WTC11 (cell line): ENCODE measurements around the gene KISS1R. TPM values are rescaled to one million over a fixed set of nuclear protein-coding genes. Genes with fewer than 3 reads are reported as not detected.

Source experiments
- ATAC-seq: fragments of 200-7000 bp; cut with Tn5 transposase; 2 replicates; pipeline ENCODE4 v1.10.0; 2021; ENCODE audit warnings: mild to moderate bottlenecking, moderate library complexity
- CTCF ChIA-PET: fragments of 300-600 bp; sonication (Branson Sonifier 250); formaldehyde crosslinking; loops from one replicate; lab custom pipeline; 2021; ENCODE audit warnings: antibody characterized with exemption; lab: Charles Lee
- POLR2A ChIA-PET: fragments of 350-600 bp; sonication (Branson Sonifier 250); formaldehyde crosslinking; loops from one replicate; lab custom pipeline; 2021; ENCODE audit warnings: antibody characterized with exemption; lab: Charles Lee
- DNase-seq: peaks from one replicate; pipeline ENCODE4 v3.0.0; 2021; ENCODE audit warnings: low spot score
- H3K27ac Mint-ChIP-seq: 2 replicates; pipeline ENCODE4 v1.8.0; 2021; ENCODE audit warnings: mixed read lengths
- H3K27me3 Mint-ChIP-seq: 2 replicates; pipeline ENCODE4 v1.8.0; 2021; ENCODE audit warnings: low read depth, mild to moderate bottlenecking, moderate library complexity, mixed read lengths
- H3K36me3 Mint-ChIP-seq: 2 replicates; pipeline ENCODE4 v1.8.0; 2021; ENCODE audit warnings: mixed read lengths
- H3K4me1 Mint-ChIP-seq: 2 replicates; pipeline ENCODE4 v1.8.0; 2022; ENCODE audit warnings: mixed read lengths
- H3K4me3 Mint-ChIP-seq: 2 replicates; pipeline ENCODE4 v1.8.0; 2021; ENCODE audit warnings: mild to moderate bottlenecking, moderate library complexity, mixed read lengths
- H3K9me3 Mint-ChIP-seq: 2 replicates; pipeline ENCODE4 v1.8.0; 2021; ENCODE audit warnings: mixed read lengths
- AR ChIP-seq: fragments of 250-450 bp; sonication (Bioruptor Pico); IDR thresholded peaks from 2 replicates; pipeline ENCODE4 v1.9.0; 2021; ENCODE audit warnings: mild to moderate bottlenecking
- ATF2 ChIP-seq: sonication (generic); formaldehyde crosslinking; IDR thresholded peaks from 2 replicates; pipeline ENCODE4 v1.8.1; 2022; ENCODE audit warnings: low read depth, missing genetic modification reagents, borderline replicate concordance
- CDX4 ChIP-seq: fragments of 250-450 bp; sonication (Bioruptor Pico); IDR thresholded peaks from 2 replicates; pipeline ENCODE4 v1.9.0; 2021; ENCODE audit warnings: moderate library complexity, mild to moderate bottlenecking, inconsistent platforms, borderline replicate concordance
- EMX1 ChIP-seq: fragments of 250-450 bp; sonication (Bioruptor Pico); IDR thresholded peaks from 2 replicates; pipeline ENCODE4 v1.8.0; 2021; ENCODE audit warnings: mild to moderate bottlenecking
- ESRRA ChIP-seq: sonication (generic); formaldehyde crosslinking; IDR thresholded peaks from 2 replicates; pipeline ENCODE4 v1.8.1; 2022; ENCODE audit warnings: mild to moderate bottlenecking, missing genetic modification reagents, borderline replicate concordance
- ETV6 ChIP-seq: sonication (generic); formaldehyde crosslinking; IDR thresholded peaks from 2 replicates; pipeline ENCODE4 v1.8.1; 2022; ENCODE audit warnings: mild to moderate bottlenecking, missing genetic modification reagents
- GABPB1 ChIP-seq: sonication (generic); formaldehyde crosslinking; IDR thresholded peaks from 2 replicates; pipeline ENCODE4 v1.8.1; 2023; ENCODE audit warnings: mild to moderate bottlenecking, missing genetic modification reagents
- HMGA2 ChIP-seq: fragments of 250-450 bp; sonication (Bioruptor Pico); IDR thresholded peaks from 2 replicates; pipeline ENCODE4 v1.4.0; 2021; ENCODE audit warnings: mild to moderate bottlenecking, moderate library complexity
- IRF1 ChIP-seq: sonication (generic); formaldehyde crosslinking; IDR thresholded peaks from 2 replicates; pipeline ENCODE4 v1.8.0; 2023; ENCODE audit warnings: missing genetic modification reagents
- JUN ChIP-seq: sonication (generic); formaldehyde crosslinking; IDR thresholded peaks from 2 replicates; pipeline ENCODE4 v1.8.0; 2023; ENCODE audit warnings: mild to moderate bottlenecking, missing genetic modification reagents
- MAX ChIP-seq: sonication (generic); formaldehyde crosslinking; IDR thresholded peaks from 2 replicates; pipeline ENCODE4 v1.8.0; 2022; ENCODE audit warnings: mild to moderate bottlenecking, missing genetic modification reagents
- MLX ChIP-seq: sonication (generic); formaldehyde crosslinking; IDR thresholded peaks from 2 replicates; pipeline ENCODE4 v1.8.1; 2023; ENCODE audit warnings: mild to moderate bottlenecking, missing genetic modification reagents, moderate library complexity
- NR1H2 ChIP-seq: sonication (generic); formaldehyde crosslinking; IDR thresholded peaks from 2 replicates; pipeline ENCODE4 v1.9.0; 2021; ENCODE audit warnings: mild to moderate bottlenecking, moderate library complexity, missing genetic modification reagents
- SMAD3 ChIP-seq: sonication (generic); formaldehyde crosslinking; IDR thresholded peaks from 2 replicates; pipeline ENCODE4 v1.8.0; 2022; ENCODE audit warnings: missing genetic modification reagents, mild to moderate bottlenecking, borderline replicate concordance
- ZNF121 ChIP-seq: sonication (generic); formaldehyde crosslinking; IDR thresholded peaks from 2 replicates; pipeline ENCODE4 v1.8.0; 2023; ENCODE audit warnings: missing genetic modification reagents
- ZNF281 ChIP-seq: sonication (generic); formaldehyde crosslinking; IDR thresholded peaks from 2 replicates; pipeline ENCODE4 v1.8.0; 2023; ENCODE audit warnings: mild to moderate bottlenecking, missing genetic modification reagents
- ZNF396 ChIP-seq: fragments of 250-450 bp; sonication (Bioruptor Pico); IDR thresholded peaks from 2 replicates; pipeline ENCODE4 v1.8.0; 2021; ENCODE audit warnings: mild to moderate bottlenecking, moderate library complexity, borderline replicate concordance
- ZNF532 ChIP-seq: fragments of 250-450 bp; sonication (Bioruptor Pico); IDR thresholded peaks from 2 replicates; pipeline ENCODE4 v1.9.0; 2021; ENCODE audit warnings: mild to moderate bottlenecking, borderline replicate concordance
- ZNF671 ChIP-seq: fragments of 250-450 bp; sonication (Bioruptor Pico); IDR thresholded peaks from 2 replicates; pipeline ENCODE4 v1.8.0; 2021; ENCODE audit warnings: mild to moderate bottlenecking
- total RNA-seq: library from RNA; stranded (reverse); gene quantifications from 3 replicates; pipeline ENCODE4 v1.2.3, GENCODE V29; 2021

KISS1R gene
- total RNA-seq, 1 experiment from 2014 or later = 2.9 TPM

GRCh38 chr19:961866-962620 lies 44.9 kb downstream of the KISS1R start:
- peak overlapping the region; percentile 23; the same call in 1 of the 2 replicates for H3K27ac Mint-ChIP-seq
- POLR2A ChIA-PET = no interaction called here
- H3K27me3 Mint-ChIP-seq = no peaks in the 10 kb centered on the region
- ATAC-seq (no peak), DNase-seq (no peak)
- peaks cover 18% of the 10 kb centered on the region for H3K4me1 Mint-ChIP-seq
- TF ChIP-seq CDX4 (no peak), ZNF671 (CRISPR knock-in tag) (no peak), GABPB1 (CRISPR knock-in tag) (no peak), AR (CRISPR knock-in tag) (no peak)
- peaks cover 40% of the 10 kb centered on the region for H3K36me3 Mint-ChIP-seq
- peaks cover 10% of the 10 kb centered on the region for H3K9me3 Mint-ChIP-seq
- CTCF ChIA-PET = interaction anchor here (0.7 to 1.2 kb wide), 3 partner anchors 9 to 59 kb away, joined by 3 to 4 read pairs (median 3); no protein-coding TSS in a partner anchor
- no peak overlapping the region for H3K4me3 Mint-ChIP-seq

- no peaks in the 10 kb centered on the region for H3K27me3 Mint-ChIP-seq
- H3K27ac Mint-ChIP-seq = 0 out of 2 replicates have a peak overlapping the region, but pooled peaks have one; percentile 51
- no peak overlapping the region for H3K4me3 Mint-ChIP-seq
- DNase-seq (no peak), ATAC-seq (no peak)
- H3K36me3 Mint-ChIP-seq = peaks cover 48% of the 10 kb centered on the region
- ChIA-PET POLR2A (interaction anchor here (0.6 kb wide), 1 partner anchor 271 kb away, joined by 7 read pairs; no protein-coding TSS in a partner anchor), CTCF (interaction anchor here (1.2 kb wide), 1 partner anchor 8 kb away, joined by 4 read pairs; no protein-coding TSS in a partner anchor)
- H3K9me3 Mint-ChIP-seq = peaks cover 13% of the 10 kb centered on the region
- peaks cover 14% of the 10 kb centered on the region for H3K4me1 Mint-ChIP-seq
- TF ChIP-seq ETV6 = no peak
- TF ChIP-seq ESRRA (CRISPR knock-in tag) = no peak
- TF ChIP-seq NR1H2 (CRISPR knock-in tag) = no peak
- TF ChIP-seq IRF1 (CRISPR knock-in tag) = no peak
- TF ChIP-seq HMGA2 (CRISPR knock-in tag) = no peak
- TF ChIP-seq ATF2 (CRISPR knock-in tag) = no peak
- TF ChIP-seq ZNF532 = no peak
- TF ChIP-seq JUN (CRISPR knock-in tag) = no peak
- TF ChIP-seq MAX = no peak
- no peak for TF ChIP-seq MLX
- TF ChIP-seq EMX1 (CRISPR knock-in tag) = no peak
- TF ChIP-seq SMAD3 (CRISPR knock-in tag) = no peak
- TF ChIP-seq ZNF121 (CRISPR knock-in tag) = no peak
- TF ChIP-seq ZNF281 (CRISPR knock-in tag) = no peak
- TF ChIP-seq ZNF396 (CRISPR knock-in tag) = no peak
Measured at GRCh38 chr19:962683-963400, 45.7 kb downstream of the KISS1R start.
